Lung (tissue), 12 donors: ENCODE data around the gene SNX33. TPM values are rescaled to one million over a fixed set of nuclear protein-coding genes. Genes with fewer than 3 reads are reported as not detected.

Source experiments
- ATAC-seq: fragments of 200-7000 bp; cut with Tn5 transposase; one replicate; pipeline ENCODE4 v1.9.1; 2020; ENCODE audit warnings: moderate number of reproducible peaks; ENCODE audit not compliant: insufficient read depth, low FRiP score
- DNase-seq, 3 donors: peaks; one replicate each; pipeline ENCODE4 v3.0.0-alpha.2; 2013 to 2017
- H3K27ac ChIP-seq, 2 donors: one replicate each; pipeline ENCODE4 v1.5.1; 2013; ENCODE audit warnings: mild to moderate bottlenecking in 2 of 2, moderate library complexity in 2 of 2, control low read depth in 1 of 2, inconsistent platforms in 1 of 2, low read depth in 1 of 2, low read length in 1 of 2
- H3K27me3 ChIP-seq, 3 donors: one replicate each; pipeline ENCODE4 v1.5.1; 2013; ENCODE audit warnings: low read length in 2 of 3; ENCODE audit not compliant: control insufficient read depth in 3 of 3, insufficient read depth in 3 of 3
- H3K36me3 ChIP-seq, 4 donors: one replicate each; pipeline ENCODE4 v1.5.1; 2013; ENCODE audit warnings: low read length in 4 of 4, mild to moderate bottlenecking in 1 of 4, moderate library complexity in 1 of 4; ENCODE audit not compliant: control insufficient read depth in 4 of 4, insufficient read depth in 4 of 4
- H3K4me1 ChIP-seq, 5 donors: one replicate each; pipeline ENCODE4 v1.5.1; 2013; ENCODE audit warnings: low read length in 5 of 5, mild to moderate bottlenecking in 2 of 5, moderate library complexity in 1 of 5; ENCODE audit not compliant: control insufficient read depth in 5 of 5, insufficient read depth in 5 of 5
- H3K4me3 ChIP-seq: one replicate; pipeline ENCODE4 v1.5.1; 2013; ENCODE audit warnings: mild to moderate bottlenecking, control low read depth, moderate library complexity
- H3K9ac ChIP-seq, 2 donors: one replicate each; pipeline ENCODE4 v1.5.1; 2013; ENCODE audit warnings: low read length in 2 of 2, control low read depth in 1 of 2; ENCODE audit not compliant: insufficient read depth in 1 of 2
- H3K9me3 ChIP-seq, 4 donors: one replicate each; pipeline ENCODE4 v1.5.1; 2013; ENCODE audit warnings: low read length in 3 of 4, mild to moderate bottlenecking in 1 of 4, moderate library complexity in 1 of 4; ENCODE audit not compliant: control insufficient read depth in 4 of 4, insufficient read depth in 3 of 4
- CTCF ChIP-seq: IDR thresholded peaks from 2 replicates; pipeline ENCODE4 v1.5.1; 2012; ENCODE audit warnings: mild to moderate bottlenecking; ENCODE audit errors: control extremely low read depth, extremely low read depth
- WGBS, 2 donors: extraction: QIAGEN DNeasy Blood & Tissue Kit; methylation state at CpG; one replicate each; pipeline ENCODE4 v1.1.7; 2013; 5-methylcytosine and 5-hydroxymethylcytosine counted together
- polyA plus RNA-seq, 2 donors: library from polyadenylated mRNA; stranded (reverse); fragments of 200-250 nt; gene quantifications; one replicate each; pipeline ENCODE4 v1.2.1, GENCODE V29; 2013
- total RNA-seq, 2 donors: library from RNA; depleted of rRNA in 1 of 2; stranded (reverse); fragments of >200 nt in 1 of 2; gene quantifications; one replicate each; pipeline ENCODE4 v1.2.1, GENCODE V29; 2014 to 2021
- donor health status: control.
- donor health status: control.
- donor health status: Bipolar disorder and iron deficiency.
- donor health status: healthy.
- donor health status: DM: yes; HTN: yes; CAD: no.

SNX33 gene
- total and polyA plus RNA-seq, 4 donors = 13.6 to 23.5 (median 18.0) TPM

DNA sequence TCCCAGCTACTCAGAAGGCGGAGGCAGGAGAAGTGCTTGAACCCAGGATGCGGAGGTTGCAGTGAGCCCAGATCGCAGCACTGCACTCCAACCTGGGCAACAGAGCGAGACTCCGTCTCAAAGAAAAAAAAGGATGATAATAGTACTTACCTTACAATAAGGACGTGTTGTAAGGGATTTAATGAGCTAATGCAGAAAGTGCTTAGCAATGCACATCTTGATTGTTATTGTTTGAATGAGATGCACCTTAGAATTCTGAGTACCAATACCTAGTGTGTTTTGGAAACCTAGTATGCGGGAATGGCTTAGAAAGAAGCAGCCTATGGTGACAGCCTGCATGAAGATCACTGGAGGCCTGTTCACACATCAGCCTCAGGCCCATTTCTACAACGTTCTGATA lies 41.7 kb upstream of the SNX33 start:
- ATAC-seq (no peak), DNase-seq (no peak)
- WGBS, 2 donors = 95% methylated on average over 8 of the region's 8 CpGs
- no peak for TF ChIP-seq CTCF
- no peaks in the 10 kb centered on the region for H3K9me3 ChIP-seq
- H3K36me3 ChIP-seq = peaks cover 21 to 42% (median 33%) of the 10 kb centered on the region in 4 donors
- peaks cover 0 to 1% (median 0%) of the 10 kb centered on the region in 5 donors for H3K4me1 ChIP-seq
- H3K4me3 ChIP-seq = no peak overlapping the region
- no peak overlapping the region for H3K27ac ChIP-seq
- no peak overlapping the region for H3K9ac ChIP-seq
- no peaks in the 10 kb centered on the region for H3K27me3 ChIP-seq

DNA sequence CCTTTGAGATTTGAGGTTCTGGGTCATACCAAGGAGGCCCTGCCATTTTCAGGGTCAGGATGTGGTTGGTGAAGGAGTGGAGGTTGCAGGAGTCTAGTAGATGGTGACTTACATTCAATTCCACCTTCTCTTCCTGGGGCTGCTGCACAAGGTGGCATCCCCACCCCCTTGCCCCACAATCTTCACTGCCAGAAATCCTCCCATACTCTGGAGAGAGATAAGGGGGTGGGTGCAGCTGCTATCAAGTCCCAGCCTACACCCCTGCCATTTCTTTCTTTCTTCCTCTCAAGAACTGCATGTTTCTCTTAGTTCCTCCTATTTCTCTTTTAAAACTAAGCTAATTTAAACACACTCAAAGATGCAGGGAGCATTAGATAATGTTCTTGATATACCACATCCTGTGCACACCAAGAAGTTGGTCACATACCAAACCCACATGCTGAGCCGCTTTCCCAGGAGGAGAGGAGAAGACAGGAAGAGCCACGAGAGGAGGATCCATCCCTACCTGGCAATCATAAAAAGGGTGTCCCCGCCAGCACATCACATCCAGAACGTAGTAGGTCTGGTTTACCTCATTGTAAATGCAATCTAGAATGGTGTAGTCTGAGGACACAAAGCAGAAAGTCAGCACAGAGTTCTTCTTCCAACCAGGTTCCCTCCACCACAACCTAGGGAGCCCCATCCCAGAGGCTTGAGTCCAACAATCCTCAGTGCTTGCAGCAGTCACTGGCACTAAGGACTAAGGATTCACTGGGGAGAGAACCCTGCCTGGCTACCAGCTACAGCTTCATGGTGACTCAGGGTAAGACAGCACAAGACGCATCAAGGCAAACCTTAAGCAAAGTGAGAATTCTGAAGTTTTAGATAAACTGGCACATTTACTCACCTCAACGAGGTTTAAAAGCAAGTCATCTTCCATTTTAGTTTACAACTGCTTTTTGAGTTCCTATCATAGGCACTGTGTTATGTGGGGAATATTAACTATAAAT lies 40.7 kb upstream of the SNX33 start:
- WGBS, 2 donors = 48 to 76% methylated on average over 6 of the region's 6 CpGs
- Histone ChIP-seq H3K4me1 (peaks cover 0 to 1% (median 0%) of the 10 kb centered on the region in 5 donors), H3K27ac (no peak overlapping the region), H3K9ac (no peak overlapping the region), H3K36me3 (peaks cover 21 to 40% (median 33%) of the 10 kb centered on the region in 4 donors), H3K27me3 (no peaks in the 10 kb centered on the region), H3K9me3 (no peaks in the 10 kb centered on the region), H3K4me3 (no peak overlapping the region)
- DNase-seq = no peak
- no peak for ATAC-seq
- TF ChIP-seq CTCF = no peak

DNA sequence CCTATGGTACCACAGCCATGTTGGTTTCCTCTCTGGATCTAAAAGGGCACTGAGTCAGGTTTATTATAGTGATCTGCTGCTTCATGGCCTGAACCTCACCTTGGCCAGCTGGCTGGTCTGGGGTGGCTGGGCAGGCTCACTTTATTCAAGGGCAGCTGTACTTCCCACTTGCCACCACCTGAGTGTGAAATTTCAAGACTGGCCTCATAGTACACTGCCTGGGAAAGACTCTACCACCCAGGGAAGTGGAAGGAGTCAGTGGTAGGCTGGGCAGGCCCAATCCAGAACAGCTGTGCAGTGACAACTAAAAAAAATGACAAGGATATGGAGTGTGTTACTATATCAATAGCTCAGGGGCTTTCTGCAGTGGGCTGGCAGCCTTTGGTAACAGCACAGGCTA lies 30.9 kb upstream of the SNX33 start:
- Histone ChIP-seq H3K4me1 (peaks cover 0 to 1% (median 0%) of the 10 kb centered on the region in 5 donors), H3K27me3 (no peaks in the 10 kb centered on the region), H3K9me3 (no peaks in the 10 kb centered on the region), H3K36me3 (peaks cover 21 to 54% (median 40%) of the 10 kb centered on the region in 4 donors), H3K27ac (no peak overlapping the region), H3K4me3 (no peak overlapping the region), H3K9ac (no peak overlapping the region)
- ATAC-seq = no peak
- TF ChIP-seq CTCF = no peak
- DNase-seq = no peak
